HG02763 (cell line): ENCODE measurements around the gene PDE10A.

Source experiments
- ATAC-seq: cut with Tn5 transposase; IDR thresholded peaks from one replicate; pipeline ENCODE4 v1.9.1; 2021; ENCODE audit warnings: mild to moderate bottlenecking, moderate library complexity; ENCODE audit not compliant: unreplicated experiment

Gene PDE10A

DNA sequence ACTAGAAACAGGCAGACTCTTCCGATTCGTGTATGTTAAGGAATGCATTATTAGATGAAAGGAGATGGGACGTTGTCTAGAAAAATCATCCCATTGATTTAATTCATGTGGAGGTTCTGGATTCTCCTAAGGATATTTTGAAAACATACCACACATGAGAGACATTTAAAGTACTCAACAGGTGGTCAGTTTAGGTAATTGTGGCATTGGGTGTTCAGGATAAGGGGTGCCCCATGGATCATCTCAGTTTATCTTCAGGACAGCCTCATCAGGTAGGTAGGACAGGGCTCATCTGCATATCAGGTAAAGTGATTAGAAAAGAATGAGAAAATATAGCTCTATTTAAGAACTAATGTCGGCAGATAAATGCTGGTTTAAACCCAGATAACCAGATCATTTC lies 15.9 kb upstream of the PDE10A start:
- no peak for ATAC-seq

DNA sequence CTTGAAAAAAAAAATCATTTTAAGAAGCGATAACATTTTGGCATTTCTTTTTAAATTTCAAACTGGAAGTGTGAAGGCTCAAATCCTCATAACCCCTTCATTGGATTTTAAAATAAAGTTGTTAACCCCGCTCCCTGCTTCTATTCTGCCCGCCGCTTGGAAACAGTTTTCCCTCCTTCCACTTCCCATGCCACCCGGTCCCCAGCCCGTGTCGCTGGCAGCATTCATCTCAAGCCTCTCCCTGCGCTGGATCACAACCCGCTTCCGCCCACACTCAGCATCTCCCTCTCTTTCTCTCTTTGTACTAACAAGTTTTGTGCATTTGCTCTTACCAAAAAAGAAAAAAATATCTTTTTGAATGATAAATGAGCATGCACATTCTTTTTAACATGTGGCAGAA lies 15.4 kb upstream of the PDE10A start:
- ATAC-seq, result no peak

DNA sequence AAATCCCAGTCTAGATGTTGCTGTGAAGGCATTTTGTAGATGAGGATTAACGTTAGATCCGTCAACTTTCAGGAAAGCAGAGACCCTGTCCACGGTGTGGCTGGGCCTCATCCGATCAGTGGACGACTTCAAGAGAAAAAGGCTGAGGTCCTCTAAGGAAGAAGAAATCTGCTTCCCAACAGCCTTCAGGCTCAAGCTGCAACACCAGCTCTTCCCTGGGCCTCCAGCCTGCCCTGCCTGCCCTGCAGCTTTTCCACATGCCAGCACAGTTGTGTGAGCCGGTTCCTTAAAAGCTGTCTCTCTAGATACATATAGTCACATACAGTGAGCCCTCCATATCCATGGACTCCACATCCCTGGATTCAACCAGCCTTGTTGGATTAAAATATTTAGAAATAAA lies 14.1 kb upstream of the PDE10A start:
- no peak for ATAC-seq

DNA sequence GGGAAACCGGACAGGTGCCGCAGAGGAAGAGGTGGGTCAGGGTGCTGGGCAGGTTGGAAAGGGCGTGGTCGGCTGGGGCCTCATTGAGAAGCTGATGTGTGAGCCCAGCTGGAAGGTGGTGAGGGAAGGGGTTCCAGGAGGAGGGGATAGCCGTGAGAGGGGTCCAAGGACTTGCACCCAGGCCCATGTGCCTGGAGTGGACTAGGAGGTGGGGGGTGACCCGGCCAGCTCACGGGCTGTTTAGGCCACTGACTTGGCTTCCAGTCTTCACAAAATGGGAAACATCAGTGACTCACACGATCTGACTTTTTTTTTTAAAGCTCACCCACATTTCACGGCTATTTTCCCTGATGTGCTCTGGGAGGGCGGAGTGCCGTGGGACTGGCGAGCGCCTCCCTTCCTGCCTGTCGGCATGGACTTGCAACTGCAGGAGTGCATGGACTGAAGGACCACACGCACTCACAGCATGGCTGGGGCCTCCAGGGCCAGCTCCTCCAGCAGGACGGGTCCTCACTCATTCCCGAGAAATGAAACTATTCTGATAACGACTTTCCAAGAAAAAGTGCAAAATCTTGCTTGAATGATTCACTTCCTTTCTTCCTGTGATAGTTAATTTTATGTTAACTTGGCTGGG lies 13.5 kb upstream of the PDE10A start:
- no peak for ATAC-seq

DNA sequence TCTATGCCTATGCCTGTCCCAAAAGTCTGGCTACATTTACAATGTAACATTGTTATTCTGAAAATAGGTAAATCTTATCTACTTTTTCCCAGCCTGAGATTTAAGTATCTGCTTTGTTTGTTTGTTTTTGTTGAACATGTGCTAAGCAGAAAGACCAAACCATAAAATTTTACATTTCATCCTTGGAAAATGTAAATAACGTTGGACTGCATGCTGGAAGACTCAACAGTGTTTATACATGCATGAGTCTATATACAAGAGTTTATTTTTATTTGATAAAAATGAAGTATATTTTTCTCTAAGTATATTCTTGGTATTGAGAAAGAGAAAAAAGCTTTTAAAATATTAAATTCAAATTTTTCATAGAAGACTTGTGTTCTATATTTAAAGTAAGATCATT lies 12.1 kb upstream of the PDE10A start:
- no peak for ATAC-seq

DNA sequence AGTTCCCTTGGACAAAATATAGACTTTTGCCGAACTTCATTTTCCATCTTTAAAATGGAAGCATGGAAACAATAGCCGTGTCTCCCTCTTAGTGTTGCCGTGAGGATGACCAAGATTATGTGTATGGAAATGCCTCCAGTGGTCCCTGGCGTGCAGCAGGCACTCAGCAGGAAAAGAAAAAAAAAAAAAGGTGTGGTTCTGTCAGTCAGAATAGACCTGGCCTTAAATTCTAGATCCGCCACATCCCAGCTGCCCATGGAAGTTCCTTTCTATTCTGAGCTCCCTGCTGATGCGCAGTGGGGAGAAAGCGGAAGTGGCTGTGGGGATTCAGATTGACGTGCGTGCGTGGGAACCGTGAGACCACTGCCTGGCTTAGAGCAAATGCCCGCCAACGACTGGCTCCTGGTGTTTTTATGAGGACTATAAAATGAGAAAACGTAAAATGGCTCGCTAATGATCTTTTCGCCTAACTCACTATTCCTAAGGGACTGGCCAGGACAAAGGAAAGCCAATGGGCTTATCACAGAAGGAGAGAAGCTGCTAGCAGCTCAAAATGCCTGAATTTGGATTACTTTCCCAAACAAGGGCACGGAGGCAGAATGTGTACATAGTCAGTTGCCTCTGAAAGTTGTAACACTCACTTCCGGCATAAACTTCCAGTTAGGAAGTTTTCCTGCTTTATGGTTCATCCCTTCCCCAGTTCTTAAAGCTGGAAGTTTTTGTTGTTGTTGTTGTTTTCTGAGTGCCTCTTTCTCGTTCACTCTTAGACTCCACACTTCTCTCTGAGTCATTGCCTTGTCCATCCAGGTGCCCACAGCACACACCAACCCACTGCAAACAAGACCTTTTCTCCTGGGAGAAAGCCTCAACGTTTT lies 11.4 kb upstream of the PDE10A start:
- no peak for ATAC-seq

DNA sequence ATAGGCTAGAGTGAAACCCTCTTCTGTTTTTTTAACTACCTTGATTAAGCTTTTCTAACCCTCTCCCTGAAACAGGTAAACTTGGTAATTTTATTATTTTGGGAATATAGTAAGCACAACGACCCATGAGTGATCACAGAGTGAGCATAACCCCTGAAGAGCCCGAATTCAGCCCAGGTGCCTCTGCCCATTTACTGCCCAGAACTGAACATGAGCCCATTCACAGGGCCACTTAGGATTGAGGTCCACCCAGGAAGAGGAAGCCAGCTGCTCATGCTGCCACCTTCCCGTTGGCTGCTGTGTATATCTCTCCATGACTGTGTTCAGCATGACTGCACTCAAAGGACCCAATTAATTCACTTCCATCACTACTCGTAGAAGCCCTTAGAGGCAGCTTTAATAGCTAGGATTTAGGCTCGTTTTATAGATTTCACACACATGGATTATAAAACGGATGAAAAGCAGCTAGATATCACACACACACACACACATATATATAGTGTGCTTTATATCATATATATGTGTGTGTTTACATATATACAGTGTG lies 8.3 kb upstream of the PDE10A start:
- ATAC-seq, result no peak

DNA sequence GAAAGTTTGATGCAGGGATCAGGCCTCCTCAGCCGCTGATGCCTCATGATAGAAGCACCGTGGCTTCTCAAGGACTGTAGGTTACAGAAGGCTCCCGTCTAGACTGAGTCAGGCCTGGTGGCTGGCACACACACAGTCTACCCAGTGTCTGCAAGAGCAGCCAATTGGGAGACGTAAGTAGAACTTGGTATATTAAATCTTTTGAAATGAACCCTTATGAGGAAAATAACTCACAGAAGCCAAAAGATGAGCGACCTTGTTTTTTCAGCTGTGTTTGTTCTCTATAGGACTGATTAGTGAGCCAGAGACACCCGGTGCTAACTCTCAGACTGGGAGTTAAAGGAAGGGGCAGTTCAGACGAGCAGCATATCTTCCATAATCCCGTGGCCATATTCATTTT lies 5.9 kb upstream of the PDE10A start:
- no peak for ATAC-seq

DNA sequence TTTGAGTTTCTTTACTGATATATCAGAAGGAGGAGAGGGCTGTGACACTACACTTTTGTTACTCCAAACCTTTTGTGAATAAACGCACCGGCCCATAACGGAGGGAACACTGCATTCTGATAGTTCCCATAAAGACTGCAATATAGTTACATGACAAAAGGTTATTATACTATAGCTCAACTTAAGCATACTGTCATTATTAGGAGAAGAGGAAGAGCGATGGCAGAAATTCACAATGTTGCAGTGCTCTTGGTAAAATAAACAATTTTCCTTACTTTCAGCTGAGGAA lies 2.3 kb upstream of the PDE10A start:
- ATAC-seq, result no peak

DNA sequence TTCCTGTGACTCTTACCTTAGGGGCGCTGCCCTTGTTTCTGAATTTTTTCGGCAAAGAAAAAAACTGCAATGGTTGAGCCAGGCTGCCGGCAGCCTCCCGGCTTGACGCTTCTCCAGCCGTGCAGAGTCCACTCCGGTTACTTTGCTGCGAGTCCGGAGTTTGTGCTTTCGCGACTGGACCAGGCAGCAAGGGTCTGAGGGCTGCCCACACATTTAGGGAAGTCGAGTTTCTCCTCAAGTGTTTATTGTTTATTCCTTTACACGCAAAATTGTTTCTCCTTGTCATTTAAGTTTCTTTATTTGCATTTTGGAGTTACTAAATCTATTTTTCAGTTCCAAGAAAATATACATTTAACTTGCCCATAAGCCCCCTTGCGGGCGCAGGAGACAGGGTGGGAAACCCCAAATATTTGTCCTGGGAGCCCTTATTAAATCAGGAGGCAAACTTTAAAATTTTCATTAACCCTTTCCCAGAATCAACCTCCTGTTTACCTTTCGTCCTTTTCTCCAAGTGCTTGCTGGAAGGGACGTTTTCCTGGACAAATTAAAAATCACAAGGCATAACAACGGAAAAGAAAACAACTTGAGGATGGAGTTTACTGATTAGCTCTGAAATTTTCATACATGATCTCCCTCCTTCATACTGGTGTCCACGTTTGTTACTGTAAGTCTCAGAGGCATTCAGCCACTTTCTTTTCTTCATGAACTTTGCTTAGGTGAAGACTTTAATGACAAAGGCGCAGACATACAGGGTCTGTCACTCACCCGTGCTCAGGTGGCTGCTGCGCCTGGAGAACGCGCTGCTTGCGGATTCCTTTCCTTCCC lies 1.7 kb upstream of the PDE10A start:
- no peak for ATAC-seq

DNA sequence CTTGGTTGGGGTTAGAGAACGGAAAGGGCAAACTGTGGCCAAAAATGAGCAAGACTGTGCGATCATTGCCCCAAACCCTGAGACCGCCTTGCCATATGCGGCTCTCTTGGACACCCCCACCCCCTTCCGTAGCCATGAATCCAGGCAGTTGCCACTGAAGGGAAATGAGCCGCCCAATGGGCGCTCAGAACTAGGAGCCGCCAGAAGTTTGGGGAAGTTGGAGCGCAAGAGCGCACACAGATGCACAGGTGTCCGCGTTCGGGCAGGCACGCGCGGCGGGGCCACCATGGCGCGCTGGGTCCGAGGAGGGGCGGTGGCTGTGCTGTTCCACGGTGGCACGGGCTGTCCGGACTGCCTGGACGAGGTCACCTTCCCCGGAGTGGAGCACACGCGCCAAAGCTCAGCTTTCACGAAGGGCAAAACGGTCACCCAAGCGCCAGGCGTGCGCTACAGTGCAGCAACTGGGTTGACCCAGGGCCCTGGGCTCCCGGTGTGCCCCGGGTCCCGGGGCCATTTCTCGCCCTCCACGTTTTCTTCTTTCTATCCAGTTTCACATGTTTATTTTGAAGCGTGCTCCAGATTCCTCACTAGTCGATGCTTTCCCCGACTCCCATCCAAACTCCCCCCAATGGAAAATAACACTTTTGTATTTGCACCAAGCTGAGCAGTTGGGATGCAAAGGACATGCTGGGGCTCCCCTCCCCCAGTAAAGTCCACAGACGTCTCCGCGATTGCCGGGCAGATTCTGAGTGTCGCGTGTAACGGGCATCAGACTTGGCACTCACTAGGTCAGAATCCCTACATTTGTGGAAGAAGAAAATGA lies 906 bp upstream of the PDE10A start:
- ATAC-seq, result no peak

DNA sequence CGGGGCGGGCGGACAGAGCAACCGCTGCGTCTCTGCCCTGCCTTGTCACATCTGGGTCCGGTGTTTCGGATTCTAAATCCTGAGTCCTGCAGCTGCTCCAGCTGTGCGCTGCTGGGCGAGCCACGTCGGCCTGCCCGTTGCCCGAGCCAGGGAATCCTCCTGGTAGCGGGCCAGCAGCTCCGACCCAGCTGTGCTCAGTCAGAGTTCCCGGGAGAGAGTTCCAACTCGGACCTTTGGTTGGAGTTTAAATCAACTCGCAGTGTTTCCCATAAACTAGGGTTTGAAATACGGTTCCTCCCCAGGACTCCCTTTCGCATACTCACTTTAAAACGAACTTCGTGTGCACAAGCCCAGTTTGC lies 315 bp upstream of the PDE10A start:
- no peak for ATAC-seq

DNA sequence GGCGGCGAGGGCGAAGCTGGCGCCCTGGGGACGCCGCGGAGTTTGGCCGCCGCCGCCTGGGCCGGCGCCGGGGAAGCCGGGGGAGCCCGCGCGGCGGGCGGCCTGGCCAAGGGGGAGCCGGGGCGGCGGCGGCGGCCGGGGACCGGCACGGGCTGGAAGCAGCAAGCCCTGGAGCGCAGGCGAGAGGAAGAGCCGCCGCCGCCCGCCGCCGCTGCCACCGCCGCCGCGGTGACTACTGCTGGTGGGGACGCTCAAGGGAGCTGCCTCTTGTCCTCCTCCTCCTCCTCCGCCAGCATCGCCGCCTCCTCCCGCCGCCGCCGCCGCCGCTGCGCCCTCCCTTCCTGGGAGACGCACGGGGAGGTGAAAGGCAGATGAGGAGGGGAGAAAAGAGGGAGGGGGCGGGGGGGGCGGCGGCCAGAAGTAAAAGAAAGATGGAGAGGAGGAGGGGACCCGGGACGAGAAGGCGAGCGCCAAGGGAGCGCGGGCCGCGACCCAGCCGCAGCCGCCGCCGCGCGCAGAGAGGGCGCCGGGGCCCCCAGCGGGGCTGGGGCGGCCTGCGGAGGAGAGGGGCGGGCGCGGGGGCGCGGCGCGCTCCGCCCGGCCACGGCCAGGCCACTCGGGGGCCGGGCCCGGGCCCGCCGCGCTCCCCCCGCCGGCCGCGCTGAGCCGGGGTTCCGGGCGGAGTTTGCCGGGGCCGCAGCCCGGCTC lies 846 bp downstream of the PDE10A start:
- ATAC-seq, result no peak

DNA sequence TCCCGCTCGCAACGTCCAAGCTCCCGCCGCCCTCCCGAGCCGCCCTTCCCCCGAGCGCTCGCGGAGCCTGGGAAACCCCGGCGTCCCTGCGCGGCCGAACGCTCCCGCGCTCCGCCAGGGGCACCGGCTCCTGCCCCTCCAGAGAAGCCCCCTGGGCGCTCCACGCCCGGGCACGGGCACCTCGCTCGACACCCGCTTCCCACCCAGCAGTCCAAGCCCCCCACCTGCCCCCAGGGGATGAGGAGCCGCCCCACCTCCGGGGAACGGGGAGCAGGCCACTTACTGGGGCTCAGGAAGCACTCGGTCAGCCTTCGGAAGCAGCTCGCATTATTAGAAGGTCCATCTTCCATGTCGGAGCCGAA lies 1.4 kb downstream of the PDE10A start:
- ATAC-seq, result no peak

DNA sequence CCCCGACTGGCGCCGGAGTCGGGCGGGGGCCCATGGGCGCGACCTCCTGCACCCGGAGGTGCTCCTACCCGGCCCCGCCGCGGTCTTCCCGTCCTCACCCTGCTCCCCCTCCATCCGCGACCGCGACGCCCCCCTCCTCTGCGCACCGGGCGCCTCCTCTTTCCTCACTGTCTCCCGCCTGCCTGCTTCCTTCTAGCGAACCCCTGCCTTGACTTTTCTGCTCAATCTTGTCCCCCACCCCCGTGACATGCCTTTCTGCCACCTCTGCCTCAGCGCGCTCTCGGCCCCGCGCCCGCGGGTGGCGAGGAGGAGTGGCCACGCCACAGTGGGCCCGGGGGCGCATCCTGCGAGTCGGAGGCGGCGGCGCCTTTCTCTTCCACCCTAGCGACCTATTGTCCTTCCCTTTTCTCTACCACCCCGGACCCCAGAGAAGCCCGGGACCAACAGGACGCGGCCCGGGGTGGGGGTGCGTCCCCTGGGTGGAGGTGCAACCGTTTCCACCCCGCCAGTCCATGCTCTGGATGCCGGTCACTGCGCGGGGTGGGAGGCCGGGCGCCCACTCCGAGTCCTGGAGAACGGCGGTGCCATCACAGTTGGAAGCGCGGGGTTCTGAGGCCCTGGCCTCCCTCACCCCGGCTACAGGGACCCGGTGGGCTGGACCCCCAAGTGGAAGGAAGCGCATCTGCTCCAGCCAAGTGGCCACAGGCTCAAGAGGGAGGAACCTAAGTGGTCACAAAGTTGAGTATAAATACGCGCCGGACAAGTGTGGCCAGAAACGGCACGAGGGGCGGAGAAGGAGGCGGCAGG lies 2.0 kb downstream of the PDE10A start:
- ATAC-seq, result no peak

DNA sequence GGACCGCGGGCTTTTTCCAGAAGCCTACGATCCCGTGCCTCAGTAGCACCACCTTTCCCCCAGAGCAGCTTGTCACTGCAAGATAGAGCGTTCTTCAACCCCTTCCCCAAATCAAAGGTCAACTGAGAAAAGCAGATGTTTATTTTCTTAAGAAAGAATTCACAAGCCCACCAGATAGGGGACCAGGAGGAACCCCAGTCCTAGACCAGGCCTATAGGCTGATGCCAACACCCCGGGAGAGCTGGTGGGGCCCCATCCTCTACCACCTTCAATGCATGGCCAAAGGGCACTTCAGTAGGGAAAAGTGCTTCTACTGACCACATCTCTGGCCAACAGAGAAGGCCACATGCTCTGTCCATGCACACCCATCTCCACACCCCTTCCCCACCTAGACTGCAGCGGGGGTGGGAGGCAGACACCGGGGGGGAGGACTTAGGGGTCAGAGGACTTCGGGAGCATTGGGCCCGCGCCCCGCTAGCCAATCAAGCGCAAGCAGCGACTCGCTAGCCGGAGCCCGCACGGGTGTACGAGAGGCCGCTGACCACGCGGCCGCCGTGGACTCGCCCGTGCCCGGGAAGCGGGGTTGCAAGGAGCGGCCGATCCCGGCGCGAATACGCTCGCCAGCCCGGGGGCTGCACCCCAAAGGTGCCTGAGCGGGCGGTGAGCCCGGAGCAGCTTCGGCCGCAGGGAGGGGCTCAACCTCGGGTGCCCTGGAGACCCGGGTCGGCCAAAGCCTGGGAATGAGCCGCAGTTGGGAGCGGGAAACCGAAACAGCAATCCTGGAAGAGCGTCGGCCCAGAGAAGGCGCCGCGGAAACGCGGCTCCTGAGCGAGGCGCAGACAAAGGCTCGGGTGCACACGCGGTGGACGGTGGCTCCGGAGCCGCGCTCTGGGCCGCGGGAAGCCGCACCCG lies 2.8 kb downstream of the PDE10A start:
- ATAC-seq, result no peak

DNA sequence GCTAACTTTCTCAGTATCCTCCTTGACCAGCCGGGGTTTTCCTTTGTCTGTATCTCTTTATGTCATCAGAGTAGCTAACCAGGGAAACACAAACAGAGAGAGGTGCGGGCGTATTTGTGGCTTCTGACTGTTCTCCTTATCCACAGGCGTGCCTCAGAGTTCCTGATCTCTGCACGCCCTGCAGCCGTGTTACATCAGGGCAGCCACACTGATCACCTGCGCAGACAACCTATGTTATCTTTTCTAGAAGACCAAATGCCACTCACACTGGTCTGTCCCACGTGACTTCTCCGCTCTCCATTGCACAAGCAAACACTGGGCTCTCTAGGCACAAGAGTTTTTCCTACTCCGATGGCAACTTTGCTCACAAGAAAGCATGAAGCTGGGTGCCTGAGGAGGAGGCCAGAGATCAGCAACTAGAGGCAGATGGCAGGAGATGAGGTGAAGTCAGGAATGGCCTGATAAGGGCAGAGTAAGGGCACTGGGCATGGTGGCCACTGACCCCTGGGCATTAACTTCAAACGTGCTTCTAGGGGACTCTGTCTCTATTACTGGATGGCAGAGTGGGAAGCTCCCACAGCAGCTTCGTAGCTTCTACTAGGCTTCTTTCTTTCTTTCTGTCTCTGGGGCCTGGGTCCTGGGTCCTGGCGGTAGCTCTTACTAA lies 4.5 kb downstream of the PDE10A start:
- ATAC-seq, result no peak

DNA sequence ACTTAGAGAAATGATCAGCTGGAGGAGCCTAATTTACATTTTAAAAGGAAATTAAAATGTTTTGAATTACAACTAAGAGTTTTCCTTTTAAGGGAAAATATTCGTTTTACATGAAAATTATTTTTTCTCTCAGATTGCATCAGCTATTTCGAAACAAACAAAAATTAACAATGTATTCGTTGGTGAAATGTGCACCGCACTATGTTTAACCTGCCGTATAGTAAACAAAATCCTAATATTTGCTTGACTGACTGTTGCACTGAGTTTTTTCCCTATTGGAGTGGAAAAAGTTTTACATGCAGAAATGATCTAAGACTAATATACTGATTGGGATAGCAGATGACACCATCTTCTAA lies 5.7 kb downstream of the PDE10A start:
- ATAC-seq, result no peak
